ENCODE data around the gene C5. TPM values are rescaled to one million over a fixed set of nuclear protein-coding genes. Genes with fewer than 3 reads are reported as not detected.

C5 gene
- total and polyA plus RNA-seq, 2 experiments from 2014 or later = 0.31 TPM; not detected in 1

DNA sequence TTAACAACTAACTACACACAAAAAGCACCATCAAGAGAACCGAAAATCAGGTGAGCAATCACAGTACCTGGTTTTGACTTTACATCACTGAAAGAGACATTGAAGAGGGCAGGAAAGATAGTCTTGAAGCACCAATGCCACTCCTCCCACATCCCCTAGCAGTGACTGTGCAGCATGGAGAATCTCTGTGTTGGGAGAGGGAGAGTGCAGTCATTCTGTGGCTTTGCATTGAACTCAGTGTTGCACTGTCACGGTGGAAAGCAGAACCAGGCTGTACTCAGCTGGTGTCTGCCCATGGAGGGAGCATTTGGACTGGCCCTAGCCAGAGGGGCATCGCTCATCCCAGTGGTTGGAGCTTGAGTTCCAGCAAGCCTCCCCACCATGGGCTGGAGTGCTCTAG, 40.4 kb downstream of the C5 start:
- Histone ChIP-seq H3K9me2 (ENCODE audit: insufficient read depth) (no peaks in the 10 kb centered on the region), H3F3A (replicated peaks; ENCODE audit: low read depth) (no peaks in the 10 kb centered on the region), H3K4me2 (no peak overlapping the region), H3K4me3 (no peak overlapping the region), H3K79me2 (replicated peaks; ENCODE audit: insufficient read depth) (no peaks in the 10 kb centered on the region), H2AFZ (peak overlapping the region; percentile 69), H3K27me3 (ENCODE audit: insufficient read depth) (no peaks in the 10 kb centered on the region), H3K4me1 (ENCODE audit: insufficient read depth) (no peaks in the 10 kb centered on the region), H4K20me1 (replicated peaks; ENCODE audit: insufficient read depth) (no peaks in the 10 kb centered on the region), H3K36me3 (ENCODE audit: insufficient read depth) (no peaks in the 10 kb centered on the region), H3K27ac (ENCODE audit: low read depth) (no peak overlapping the region)
- ATAC-seq = no peak
- no peak for DNase-seq (ENCODE audit: low spot score)
- no peak overlapping the region for H3K4me3 Mint-ChIP-seq
- H3K27ac Mint-ChIP-seq = no peak overlapping the region
- H3K9me3 Mint-ChIP-seq = no peaks in the 10 kb centered on the region
- no peaks in the 10 kb centered on the region for H3K36me3 Mint-ChIP-seq (ENCODE audit: low read depth)
- no peaks in the 10 kb centered on the region for H3K4me1 Mint-ChIP-seq
- TF ChIP-seq EZH2 (IDR thresholded peaks at IDR 0.05; ENCODE audit: low read depth, unreplicated experiment) = no peak
- TF ChIP-seq, protein P1, sequence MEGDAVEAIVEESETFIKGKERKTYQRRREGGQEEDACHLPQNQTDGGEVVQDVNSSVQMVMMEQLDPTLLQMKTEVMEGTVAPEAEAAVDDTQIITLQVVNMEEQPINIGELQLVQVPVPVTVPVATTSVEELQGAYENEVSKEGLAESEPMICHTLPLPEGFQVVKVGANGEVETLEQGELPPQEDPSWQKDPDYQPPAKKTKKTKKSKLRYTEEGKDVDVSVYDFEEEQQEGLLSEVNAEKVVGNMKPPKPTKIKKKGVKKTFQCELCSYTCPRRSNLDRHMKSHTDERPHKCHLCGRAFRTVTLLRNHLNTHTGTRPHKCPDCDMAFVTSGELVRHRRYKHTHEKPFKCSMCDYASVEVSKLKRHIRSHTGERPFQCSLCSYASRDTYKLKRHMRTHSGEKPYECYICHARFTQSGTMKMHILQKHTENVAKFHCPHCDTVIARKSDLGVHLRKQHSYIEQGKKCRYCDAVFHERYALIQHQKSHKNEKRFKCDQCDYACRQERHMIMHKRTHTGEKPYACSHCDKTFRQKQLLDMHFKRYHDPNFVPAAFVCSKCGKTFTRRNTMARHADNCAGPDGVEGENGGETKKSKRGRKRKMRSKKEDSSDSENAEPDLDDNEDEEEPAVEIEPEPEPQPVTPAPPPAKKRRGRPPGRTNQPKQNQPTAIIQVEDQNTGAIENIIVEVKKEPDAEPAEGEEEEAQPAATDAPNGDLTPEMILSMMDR (conservative IDR thresholded peaks at IDR 0.05; ENCODE audit: low read depth in 2 of 2) = no peak
- TF ChIP-seq ZNF331 (CRISPR knock-in tag; IDR thresholded peaks at IDR 0.05; ENCODE audit: low read depth) = no peak
- TF ChIP-seq POLR2AphosphoS5 (IDR thresholded peaks at IDR 0.05; ENCODE audit: low read depth) = no peak
- TF ChIP-seq EZH2phosphoT487 (IDR thresholded peaks at IDR 0.05; ENCODE audit: unreplicated experiment) = no peak
- no peak for TF ChIP-seq JUNB (IDR thresholded peaks at IDR 0.05; ENCODE audit: unreplicated experiment)
- TF ChIP-seq CREB1 (CRISPR knock-in tag; IDR thresholded peaks at IDR 0.05; ENCODE audit: low read depth) = no peak
- no peak for TF ChIP-seq ZNF114 (CRISPR knock-in tag; IDR thresholded peaks at IDR 0.05)
- TF ChIP-seq, protein P2, sequence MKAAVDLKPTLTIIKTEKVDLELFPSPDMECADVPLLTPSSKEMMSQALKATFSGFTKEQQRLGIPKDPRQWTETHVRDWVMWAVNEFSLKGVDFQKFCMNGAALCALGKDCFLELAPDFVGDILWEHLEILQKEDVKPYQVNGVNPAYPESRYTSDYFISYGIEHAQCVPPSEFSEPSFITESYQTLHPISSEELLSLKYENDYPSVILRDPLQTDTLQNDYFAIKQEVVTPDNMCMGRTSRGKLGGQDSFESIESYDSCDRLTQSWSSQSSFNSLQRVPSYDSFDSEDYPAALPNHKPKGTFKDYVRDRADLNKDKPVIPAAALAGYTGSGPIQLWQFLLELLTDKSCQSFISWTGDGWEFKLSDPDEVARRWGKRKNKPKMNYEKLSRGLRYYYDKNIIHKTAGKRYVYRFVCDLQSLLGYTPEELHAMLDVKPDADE (IDR thresholded peaks at IDR 0.05) = no peak
- no peak for TF ChIP-seq NANOG (IDR thresholded peaks at IDR 0.05; ENCODE audit: borderline replicate concordance)
- peaks cover 2% of the 10 kb centered on the region for H3K27me3 Mint-ChIP-seq (ENCODE audit: insufficient read depth, low read depth, poor library complexity)

DNA sequence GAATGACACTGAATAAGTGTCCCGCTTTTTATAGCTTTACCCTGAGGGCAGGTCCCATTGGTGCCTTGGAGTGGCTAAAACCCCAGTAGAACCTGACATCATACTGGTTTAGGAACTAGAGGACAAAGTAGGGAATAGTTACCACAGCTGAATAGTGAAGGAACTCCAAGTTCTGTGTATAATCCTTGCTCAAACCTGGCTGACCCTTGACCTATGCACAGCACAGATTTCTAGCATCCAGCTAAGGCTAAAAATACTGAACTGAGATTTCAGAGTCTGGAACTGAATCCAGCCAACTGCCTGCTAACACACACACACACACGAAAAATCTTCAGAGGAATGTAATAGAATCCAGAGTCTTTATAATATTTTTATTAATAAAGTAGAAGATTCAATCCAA, 50.8 kb downstream of the C5 start:
- H4K20me1 ChIP-seq (replicated peaks; ENCODE audit: insufficient read depth) = no peaks in the 10 kb centered on the region
- no peaks in the 10 kb centered on the region for H3K27me3 ChIP-seq (ENCODE audit: insufficient read depth)
- no peaks in the 10 kb centered on the region for H3K27me3 Mint-ChIP-seq (ENCODE audit: insufficient read depth, low read depth, poor library complexity)
- no peak overlapping the region for H3K4me2 ChIP-seq
- DNase-seq (ENCODE audit: low spot score) (no peak), ATAC-seq (no peak)
- no peak overlapping the region for H3K27ac Mint-ChIP-seq
- H3K36me3 Mint-ChIP-seq (ENCODE audit: low read depth) = no peaks in the 10 kb centered on the region
- TF ChIP-seq NANOG (IDR thresholded peaks at IDR 0.05; ENCODE audit: borderline replicate concordance) = no peak
- TF ChIP-seq, protein P3, sequence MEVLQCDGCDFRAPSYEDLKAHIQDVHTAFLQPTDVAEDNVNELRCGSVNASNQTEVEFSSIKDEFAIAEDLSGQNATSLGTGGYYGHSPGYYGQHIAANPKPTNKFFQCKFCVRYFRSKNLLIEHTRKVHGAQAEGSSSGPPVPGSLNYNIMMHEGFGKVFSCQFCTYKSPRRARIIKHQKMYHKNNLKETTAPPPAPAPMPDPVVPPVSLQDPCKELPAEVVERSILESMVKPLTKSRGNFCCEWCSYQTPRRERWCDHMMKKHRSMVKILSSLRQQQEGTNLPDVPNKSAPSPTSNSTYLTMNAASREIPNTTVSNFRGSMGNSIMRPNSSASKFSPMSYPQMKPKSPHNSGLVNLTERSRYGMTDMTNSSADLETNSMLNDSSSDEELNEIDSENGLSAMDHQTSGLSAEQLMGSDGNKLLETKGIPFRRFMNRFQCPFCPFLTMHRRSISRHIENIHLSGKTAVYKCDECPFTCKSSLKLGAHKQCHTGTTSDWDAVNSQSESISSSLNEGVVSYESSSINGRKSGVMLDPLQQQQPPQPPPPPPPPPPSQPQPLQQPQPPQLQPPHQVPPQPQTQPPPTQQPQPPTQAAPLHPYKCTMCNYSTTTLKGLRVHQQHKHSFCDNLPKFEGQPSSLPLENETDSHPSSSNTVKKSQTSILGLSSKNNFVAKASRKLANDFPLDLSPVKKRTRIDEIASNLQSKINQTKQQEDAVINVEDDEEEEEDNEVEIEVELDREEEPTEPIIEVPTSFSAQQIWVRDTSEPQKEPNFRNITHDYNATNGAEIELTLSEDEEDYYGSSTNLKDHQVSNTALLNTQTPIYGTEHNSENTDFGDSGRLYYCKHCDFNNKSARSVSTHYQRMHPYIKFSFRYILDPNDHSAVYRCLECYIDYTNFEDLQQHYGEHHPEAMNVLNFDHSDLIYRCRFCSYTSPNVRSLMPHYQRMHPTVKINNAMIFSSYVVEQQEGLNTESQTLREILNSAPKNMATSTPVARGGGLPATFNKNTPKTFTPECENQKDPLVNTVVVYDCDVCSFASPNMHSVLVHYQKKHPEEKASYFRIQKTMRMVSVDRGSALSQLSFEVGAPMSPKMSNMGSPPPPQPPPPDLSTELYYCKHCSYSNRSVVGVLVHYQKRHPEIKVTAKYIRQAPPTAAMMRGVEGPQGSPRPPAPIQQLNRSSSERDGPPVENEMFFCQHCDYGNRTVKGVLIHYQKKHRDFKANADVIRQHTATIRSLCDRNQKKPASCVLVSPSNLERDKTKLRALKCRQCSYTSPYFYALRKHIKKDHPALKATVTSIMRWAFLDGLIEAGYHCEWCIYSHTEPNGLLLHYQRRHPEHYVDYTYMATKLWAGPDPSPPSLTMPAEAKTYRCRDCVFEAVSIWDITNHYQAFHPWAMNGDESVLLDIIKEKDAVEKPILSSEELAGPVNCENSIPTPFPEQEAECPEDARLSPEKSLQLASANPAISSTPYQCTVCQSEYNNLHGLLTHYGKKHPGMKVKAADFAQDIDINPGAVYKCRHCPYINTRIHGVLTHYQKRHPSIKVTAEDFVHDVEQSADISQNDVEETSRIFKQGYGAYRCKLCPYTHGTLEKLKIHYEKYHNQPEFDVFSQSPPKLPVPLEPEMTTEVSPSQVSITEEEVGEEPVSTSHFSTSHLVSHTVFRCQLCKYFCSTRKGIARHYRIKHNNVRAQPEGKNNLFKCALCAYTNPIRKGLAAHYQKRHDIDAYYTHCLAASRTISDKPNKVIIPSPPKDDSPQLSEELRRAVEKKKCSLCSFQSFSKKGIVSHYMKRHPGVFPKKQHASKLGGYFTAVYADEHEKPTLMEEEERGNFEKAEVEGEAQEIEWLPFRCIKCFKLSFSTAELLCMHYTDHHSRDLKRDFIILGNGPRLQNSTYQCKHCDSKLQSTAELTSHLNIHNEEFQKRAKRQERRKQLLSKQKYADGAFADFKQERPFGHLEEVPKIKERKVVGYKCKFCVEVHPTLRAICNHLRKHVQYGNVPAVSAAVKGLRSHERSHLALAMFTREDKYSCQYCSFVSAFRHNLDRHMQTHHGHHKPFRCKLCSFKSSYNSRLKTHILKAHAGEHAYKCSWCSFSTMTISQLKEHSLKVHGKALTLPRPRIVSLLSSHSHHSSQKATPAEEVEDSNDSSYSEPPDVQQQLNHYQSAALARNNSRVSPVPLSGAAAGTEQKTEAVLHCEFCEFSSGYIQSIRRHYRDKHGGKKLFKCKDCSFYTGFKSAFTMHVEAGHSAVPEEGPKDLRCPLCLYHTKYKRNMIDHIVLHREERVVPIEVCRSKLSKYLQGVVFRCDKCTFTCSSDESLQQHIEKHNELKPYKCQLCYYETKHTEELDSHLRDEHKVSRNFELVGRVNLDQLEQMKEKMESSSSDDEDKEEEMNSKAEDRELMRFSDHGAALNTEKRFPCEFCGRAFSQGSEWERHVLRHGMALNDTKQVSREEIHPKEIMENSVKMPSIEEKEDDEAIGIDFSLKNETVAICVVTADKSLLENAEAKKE (CRISPR knock-in tag; IDR thresholded peaks at IDR 0.05) = no peak
- TF ChIP-seq EZH2 (IDR thresholded peaks at IDR 0.05; ENCODE audit: low read depth, unreplicated experiment) = no peak
- TF ChIP-seq, protein P2 (IDR thresholded peaks at IDR 0.05) = no peak
- no peak for TF ChIP-seq EZH2phosphoT487 (IDR thresholded peaks at IDR 0.05; ENCODE audit: unreplicated experiment)
- TF ChIP-seq ZNF331 (CRISPR knock-in tag; IDR thresholded peaks at IDR 0.05; ENCODE audit: low read depth) = no peak
- TF ChIP-seq CREB1 (CRISPR knock-in tag; IDR thresholded peaks at IDR 0.05; ENCODE audit: low read depth) = no peak
- TF ChIP-seq ZNF114 (CRISPR knock-in tag; IDR thresholded peaks at IDR 0.05) = no peak
- no peaks in the 10 kb centered on the region for H3K9me3 Mint-ChIP-seq
- H3K4me3 Mint-ChIP-seq = no peak overlapping the region
- H3K36me3 ChIP-seq (ENCODE audit: insufficient read depth) = no peaks in the 10 kb centered on the region
- H3F3A ChIP-seq (replicated peaks; ENCODE audit: low read depth) = no peaks in the 10 kb centered on the region
- H3K4me1 ChIP-seq (ENCODE audit: insufficient read depth) = no peaks in the 10 kb centered on the region
- peaks cover 5% of the 10 kb centered on the region; the same call in 2 of the 3 replicates for H3K4me1 Mint-ChIP-seq
- H3K79me2 ChIP-seq (replicated peaks; ENCODE audit: insufficient read depth) = no peaks in the 10 kb centered on the region
- H3K9me2 ChIP-seq (ENCODE audit: insufficient read depth) = no peaks in the 10 kb centered on the region
- H3K4me3 ChIP-seq = no peak overlapping the region
- no peak overlapping the region for H2AFZ ChIP-seq
- H3K27ac ChIP-seq (ENCODE audit: low read depth) = no peak overlapping the region

All from GM23338 (cell line).